Spleen (tissue), 11 donors: Measurements from ENCODE around the gene SLC35E2B. TPM values are rescaled to one million over a fixed set of nuclear protein-coding genes. Genes with fewer than 3 reads are reported as not detected.
"Not testable (repeated sequence)": the region's sequence is repeated elsewhere in the genome, so short reads cannot be mapped to it uniquely, and the experiment has no call there.

Source experiments
- DNase-seq: peaks from one replicate; pipeline ENCODE4 v3.0.0-alpha.2; 2020
- H3K27ac ChIP-seq, 8 donors: fragments of 200-600 bp; sonication (generic) in 7 of 8; 1 replicate in 4 of 8; 2 replicates in 4 of 8; pipeline versions ENCODE4 v1.5.0 to v1.8.0; 2016 to 2021; ENCODE audit warnings: inconsistent platforms in 4 of 8, mild to moderate bottlenecking in 4 of 8, moderate library complexity in 1 of 8
- H3K27me3 ChIP-seq, 7 donors: fragments of 200-600 bp; sonication (generic) in 6 of 7; replicated peaks in 1 of 7; 1 replicate in 4 of 7; 2 replicates in 3 of 7; pipeline versions ENCODE4 v1.5.0 to v1.8.0; 2016 to 2021; ENCODE audit warnings: inconsistent platforms in 3 of 7, mild to moderate bottlenecking in 1 of 7
- H3K36me3 ChIP-seq, 6 donors: fragments of 200-600 bp; sonication (generic) in 5 of 6; 1 replicate in 4 of 6; 2 replicates in 2 of 6; pipeline versions ENCODE4 v1.5.0 to v1.8.0; 2016 to 2021; ENCODE audit warnings: inconsistent platforms in 2 of 6
- H3K4me1 ChIP-seq, 6 donors: fragments of 200-600 bp; sonication (generic) in 5 of 6; 1 replicate in 3 of 6; 2 replicates in 3 of 6; pipeline versions ENCODE4 v1.5.0 to v1.8.0; 2016 to 2021; ENCODE audit warnings: inconsistent platforms in 3 of 6
- H3K4me3 ChIP-seq, 8 donors: fragments of 200-600 bp; sonication (generic) in 7 of 8; 1 replicate in 4 of 8; 2 replicates in 4 of 8; pipeline versions ENCODE4 v1.5.0 to v1.8.0; 2016 to 2021; ENCODE audit warnings: inconsistent platforms in 4 of 8, mild to moderate bottlenecking in 4 of 8, moderate library complexity in 2 of 8
- H3K9me3 ChIP-seq, 8 donors: fragments of 200-600 bp; sonication (generic) in 7 of 8; 1 replicate in 4 of 8; 2 replicates in 4 of 8; pipeline versions ENCODE4 v1.5.0 to v1.8.0; 2016 to 2021; ENCODE audit warnings: inconsistent platforms in 4 of 8
- CTCF ChIP-seq, 11 experiments: fragments of 200-600 bp in 7 of 11; fragments of 450-650 bp in 4 of 11; sonication (generic) in 4 of 11; IDR thresholded peaks in 8 of 11; conservative IDR thresholded peaks in 3 of 11; 1 replicate in 7 of 11; 2 replicates in 4 of 11; pipeline versions ENCODE4 v1.4.0 to v1.8.0; 2016 to 2021; ENCODE audit warnings: antibody characterized with exemption in 11 of 11, inconsistent platforms in 4 of 11, mild to moderate bottlenecking in 1 of 11
- POLR2A ChIP-seq, 3 donors: fragments of 450-650 bp; IDR thresholded peaks; one replicate each; pipeline ENCODE4 v1.5.1; 2017; ENCODE audit warnings: antibody characterized with exemption in 3 of 3, mild to moderate bottlenecking in 1 of 3
- POLR2AphosphoS5 ChIP-seq, 3 donors: sonication (generic); formaldehyde crosslinking; IDR thresholded peaks; one replicate each; pipeline ENCODE4 v1.5.1; 2017; ENCODE audit warnings: antibody characterized with exemption in 3 of 3
- WGBS, 5 donors: extraction: QIAGEN DNeasy Blood & Tissue Kit in 3 of 5; methylation state at CpG; one replicate each; pipeline versions ENCODE4 v1.1.5 to v1.1.7; 2013 to 2018; 5-methylcytosine and 5-hydroxymethylcytosine counted together
- intact Hi-C: fragments of 100-400 bp; cut with DNase I; formaldehyde crosslinking; loops from one replicate; pipeline ENCODE4 v1.15.0; 2023; ENCODE audit warnings: low total_unique reads
- polyA plus RNA-seq, 3 donors: library from polyadenylated mRNA; stranded (reverse); fragments of 200-250 nt; gene quantifications; one replicate each; pipeline ENCODE4 v1.2.1, GENCODE V29; 2013
- total RNA-seq, 7 donors: library from RNA; depleted of rRNA in 3 of 7; stranded (reverse); fragments of >200 nt in 3 of 7; fragmentation: NEBNext Ultra II Directional in 4 of 7; extraction: Animal tissue kit (Norgen Biotek cat#: 25700) in 4 of 7; gene quantifications; one replicate each; pipeline versions ENCODE4 v1.1.0 to v1.2.1, GENCODE V29; 2016 to 2021
- donor health status: healthy with polysubstance abuse.
- donor health status: DM: no; HTN: no; CAD: no; lungs with moderate emphysema.
- donor health status: DM: no; HTN: no; CAD: no.
- donor health status: Bipolar disorder and iron deficiency.
- donor health status: healthy.
- donor health status: DM: no; HTN: no; CAD: no.
- donor health status: DM: yes; HTN: yes; CAD: no.

Gene SLC35E2B
- total and polyA plus RNA-seq, 10 donors, result 18.3 to 105 (median 55.3) TPM

GRCh38 chr1:1666526-1666925, 26.1 kb downstream of the SLC35E2B start:
- H3K4me1 ChIP-seq, result peaks cover 0 to 10% (median 0%) of the 10 kb centered on the region in 6 donors
- H3K27me3 ChIP-seq, result no peaks in the 10 kb centered on the region
- no peaks in the 10 kb centered on the region for H3K9me3 ChIP-seq
- intact Hi-C loops, result loop anchor here (10.0 kb wide), 1 partner anchor 58 kb away; the partner anchor contains the start of gene CDK11A
- peak; percentile 58 for DNase-seq
- no peak overlapping the region for H3K27ac ChIP-seq
- TF ChIP-seq POLR2AphosphoS5 (IDR thresholded peaks at IDR 0.05) (no peak), POLR2A (IDR thresholded peaks at IDR 0.05) (no peak), CTCF (IDR thresholded peaks at IDR 0.05 in 8 of 11, conservative IDR thresholded peaks at IDR 0.05 in 3 of 11) (no peak)
- no peak overlapping the region for H3K4me3 ChIP-seq
- H3K36me3 ChIP-seq, result peaks cover 0 to 75% (median 52%) of the 10 kb centered on the region in 6 donors
- WGBS, 5 donors, result 91 to 100% (median 98%) methylated on average over 7 to 15 of the region's 15 CpGs

DNA sequence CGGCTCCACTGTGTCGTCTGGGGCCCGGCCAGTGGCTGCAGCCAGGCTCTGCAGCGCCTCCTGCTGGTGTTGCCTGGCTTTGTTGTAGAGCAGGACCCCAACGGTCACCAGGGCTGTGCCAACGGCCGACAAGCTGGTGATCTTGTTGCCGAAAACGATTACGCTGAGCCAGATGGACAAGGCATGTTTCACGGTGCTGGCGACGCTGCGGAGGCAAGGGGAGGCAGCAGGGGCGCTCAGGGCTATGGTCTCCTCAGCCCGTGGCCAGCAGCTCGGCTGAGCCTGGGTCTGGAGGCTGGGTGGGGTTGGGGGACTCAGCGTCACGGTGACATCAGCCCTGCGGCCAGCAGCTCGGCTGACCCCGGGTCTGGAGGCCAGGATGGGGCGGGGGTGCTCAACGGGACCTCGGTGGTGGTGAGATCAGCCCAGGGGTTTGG, 26.8 kb downstream of the SLC35E2B start:
- TF ChIP-seq CTCF (IDR thresholded peaks at IDR 0.05 in 8 of 11, conservative IDR thresholded peaks at IDR 0.05 in 3 of 11) (peak in 8 of 11 experiments; percentile 12 to 59 (median 48)), POLR2A (IDR thresholded peaks at IDR 0.05) (no peak), POLR2AphosphoS5 (IDR thresholded peaks at IDR 0.05) (peak in 2 of 3 donors; percentile 29 to 60)
- intact Hi-C loops, result loop anchor here (10.0 kb wide), 1 partner anchor 59 kb away; the partner anchor contains the start of gene CDK11A
- 84 to 90% (median 87%) methylated on average over 17 to 25 of the region's 25 CpGs for WGBS, 5 donors
- Histone ChIP-seq H3K27me3 (no peaks in the 10 kb centered on the region), H3K9me3 (no peaks in the 10 kb centered on the region), H3K27ac (no peak overlapping the region), H3K4me1 (peaks cover 0 to 10% (median 0%) of the 10 kb centered on the region in 6 donors), H3K4me3 (no peak overlapping the region), H3K36me3 (peaks cover 0 to 68% (median 45%) of the 10 kb centered on the region in 6 donors)
- peak; percentile 76 for DNase-seq

- Histone ChIP-seq H3K4me1 (peaks cover 0 to 11% (median 0%) of the 10 kb centered on the region in 6 donors), H3K9me3 (no peaks in the 10 kb centered on the region), H3K27me3 (no peaks in the 10 kb centered on the region), H3K4me3 (no peak overlapping the region), H3K36me3 (peaks cover 0 to 61% (median 41%) of the 10 kb centered on the region in 6 donors), H3K27ac (no peak overlapping the region)
- 90 to 96% (median 92%) methylated on average over 13 to 27 of the region's 27 CpGs for WGBS, 5 donors
- DNase-seq, result peak; percentile 68
- intact Hi-C loops, result loop anchor here (10.0 kb wide), 1 partner anchor 60 kb away; the partner anchor contains the start of gene CDK11A
- TF ChIP-seq POLR2A (IDR thresholded peaks at IDR 0.05) (no peak), POLR2AphosphoS5 (IDR thresholded peaks at IDR 0.05) (peak; percentile 20 to 60 (median 53)), CTCF (IDR thresholded peaks at IDR 0.05 in 8 of 11, conservative IDR thresholded peaks at IDR 0.05 in 3 of 11) (no peak)
These were observed 27.4 kb downstream of the SLC35E2B start for GRCh38 chr1:1664941-1665814.

GRCh38 chr1:1664318-1664717, 28.3 kb downstream of the SLC35E2B start:
- Histone ChIP-seq H3K36me3 (peaks cover 0 to 53% (median 34%) of the 10 kb centered on the region in 6 donors), H3K4me1 (peaks cover 0 to 19% (median 2%) of the 10 kb centered on the region in 6 donors)
- 13 to 83% (median 76%) methylated on average over 1 to 7 of the region's 11 CpGs for WGBS, 5 donors
- not testable (repeated sequence) for DNase-seq, H3K27me3 ChIP-seq, H3K9me3 ChIP-seq, H3K27ac ChIP-seq, H3K4me3 ChIP-seq
- intact Hi-C loops, result loop anchor here (10.0 kb wide), 1 partner anchor 60 kb away; the partner anchor contains the start of gene CDK11A

- DNase-seq, result peak; percentile 52
These were observed 29.6 kb downstream of the SLC35E2B start for GRCh38 chr1:1662830-1663560.

DNA sequence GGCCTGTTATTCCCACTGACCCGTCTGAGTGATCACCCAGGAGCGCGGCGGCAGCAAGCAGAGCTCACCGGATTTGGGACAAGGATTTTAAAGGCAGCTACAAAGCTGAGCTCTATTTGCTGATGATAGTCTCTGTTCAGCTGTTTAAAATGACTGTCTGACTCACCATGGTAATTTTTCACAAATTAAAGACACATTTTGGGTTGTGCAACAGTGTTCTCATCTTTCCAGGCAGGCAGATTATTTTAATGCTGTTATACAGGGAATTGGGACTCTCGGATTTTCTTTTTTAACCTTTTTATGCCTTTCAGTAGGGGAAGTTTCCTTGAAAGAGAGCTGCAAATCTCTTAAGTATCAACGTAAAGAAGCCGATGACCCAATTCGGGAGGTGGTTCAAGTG, 30.2 kb downstream of the SLC35E2B start:
- intact Hi-C loops, result loop anchor here (10.0 kb wide), 1 partner anchor 62 kb away; the partner anchor contains the start of gene CDK11A
- peak overlapping the region in 1 of 8 donors; percentile 55 for H3K27ac ChIP-seq
- H3K9me3 ChIP-seq, H3K27me3 ChIP-seq, H3K4me3 ChIP-seq, DNase-seq: not testable (repeated sequence)
- peaks cover 0 to 26% (median 7%) of the 10 kb centered on the region in 6 donors for H3K4me1 ChIP-seq
- peaks cover 0 to 35% (median 22%) of the 10 kb centered on the region in 6 donors for H3K36me3 ChIP-seq
- 59 to 89% (median 83%) methylated on average over 4 to 9 of the region's 9 CpGs for WGBS, 5 donors

More at GRCh38 chr1:1662830-1663560, 29.6 kb downstream of the SLC35E2B start:
- WGBS, 5 donors, result 58 to 77% (median 64%) methylated on average over 13 to 15 of the region's 15 CpGs
- not testable (repeated sequence) for H3K27me3 ChIP-seq, H3K4me3 ChIP-seq, H3K9me3 ChIP-seq
- H3K27ac ChIP-seq, result peak overlapping the region in 4 of 8 donors; percentile 51 to 62 (median 58)
- peaks cover 0 to 41% (median 24%) of the 10 kb centered on the region in 6 donors for H3K36me3 ChIP-seq
- intact Hi-C loops, result loop anchor here (10.0 kb wide), 1 partner anchor 62 kb away; the partner anchor contains the start of gene CDK11A
- H3K4me1 ChIP-seq, result peaks cover 0 to 22% (median 4%) of the 10 kb centered on the region in 6 donors
